Measurements from ENCODE around the gene EFNA5.

- TF ChIP-seq CTCF (conservative IDR thresholded peaks at IDR 0.05; ENCODE audit: low read depth in 2 of 2) (no peak), POLR2AphosphoS5 (IDR thresholded peaks at IDR 0.05; ENCODE audit: low read depth) (no peak), EZH2phosphoT487 (IDR thresholded peaks at IDR 0.05; ENCODE audit: unreplicated experiment) (no peak), ETS1 (IDR thresholded peaks at IDR 0.05) (no peak), EZH2 (IDR thresholded peaks at IDR 0.05; ENCODE audit: low read depth, unreplicated experiment) (no peak)
These were observed 340.9 kb downstream of the EFNA5 start for GRCh38 chr5:107329850-107330249.
